Measurements from ENCODE around the gene HNRNPAB.

The HNRNPAB gene

GRCh38 chr5:178174456-178174855, 29.9 kb upstream of the HNRNPAB start:
- H3K27ac ChIP-seq (ENCODE audit: low read length): no peak overlapping the region
- H3K79me2 ChIP-seq (ENCODE audit: low read length): no peaks in the 10 kb centered on the region
- H3K36me3 ChIP-seq (replicated peaks; ENCODE audit: insufficient read depth, low read length): no peaks in the 10 kb centered on the region
- no peaks in the 10 kb centered on the region for H3K4me1 ChIP-seq (ENCODE audit: low read length)
- TF ChIP-seq EZH2phosphoT487 (IDR thresholded peaks at IDR 0.05; ENCODE audit: low read length) (no peak), EZH2 (optimal IDR thresholded peaks at IDR 0.05; ENCODE audit: low read depth, low read length) (no peak)
- TF ChIP-seq, protein P1, sequence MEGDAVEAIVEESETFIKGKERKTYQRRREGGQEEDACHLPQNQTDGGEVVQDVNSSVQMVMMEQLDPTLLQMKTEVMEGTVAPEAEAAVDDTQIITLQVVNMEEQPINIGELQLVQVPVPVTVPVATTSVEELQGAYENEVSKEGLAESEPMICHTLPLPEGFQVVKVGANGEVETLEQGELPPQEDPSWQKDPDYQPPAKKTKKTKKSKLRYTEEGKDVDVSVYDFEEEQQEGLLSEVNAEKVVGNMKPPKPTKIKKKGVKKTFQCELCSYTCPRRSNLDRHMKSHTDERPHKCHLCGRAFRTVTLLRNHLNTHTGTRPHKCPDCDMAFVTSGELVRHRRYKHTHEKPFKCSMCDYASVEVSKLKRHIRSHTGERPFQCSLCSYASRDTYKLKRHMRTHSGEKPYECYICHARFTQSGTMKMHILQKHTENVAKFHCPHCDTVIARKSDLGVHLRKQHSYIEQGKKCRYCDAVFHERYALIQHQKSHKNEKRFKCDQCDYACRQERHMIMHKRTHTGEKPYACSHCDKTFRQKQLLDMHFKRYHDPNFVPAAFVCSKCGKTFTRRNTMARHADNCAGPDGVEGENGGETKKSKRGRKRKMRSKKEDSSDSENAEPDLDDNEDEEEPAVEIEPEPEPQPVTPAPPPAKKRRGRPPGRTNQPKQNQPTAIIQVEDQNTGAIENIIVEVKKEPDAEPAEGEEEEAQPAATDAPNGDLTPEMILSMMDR (IDR thresholded peaks at IDR 0.05; ENCODE audit: low read length): no peak
- DNase-seq: no peak
- no peaks in the 10 kb centered on the region for H3K27me3 ChIP-seq (replicated peaks; ENCODE audit: insufficient read depth, low read length)
- H3K9me3 ChIP-seq (replicated peaks; ENCODE audit: insufficient read depth, low read length): no peaks in the 10 kb centered on the region
- H2AFZ ChIP-seq (ENCODE audit: low read length): no peak overlapping the region
- H3K4me2 ChIP-seq (ENCODE audit: low read depth, low read length): no peak overlapping the region
- no peaks in the 10 kb centered on the region for H3F3A ChIP-seq (ENCODE audit: insufficient read depth, low read length)
- H3K4me3 ChIP-seq (ENCODE audit: low read length): no peak overlapping the region
- no peaks in the 10 kb centered on the region for H4K20me1 ChIP-seq (ENCODE audit: insufficient read depth, low read length)
- no peak overlapping the region for H3K9ac ChIP-seq (ENCODE audit: low read length)
- H3K9me2 ChIP-seq (replicated peaks; ENCODE audit: insufficient read depth, low read length): no peaks in the 10 kb centered on the region

DNA sequence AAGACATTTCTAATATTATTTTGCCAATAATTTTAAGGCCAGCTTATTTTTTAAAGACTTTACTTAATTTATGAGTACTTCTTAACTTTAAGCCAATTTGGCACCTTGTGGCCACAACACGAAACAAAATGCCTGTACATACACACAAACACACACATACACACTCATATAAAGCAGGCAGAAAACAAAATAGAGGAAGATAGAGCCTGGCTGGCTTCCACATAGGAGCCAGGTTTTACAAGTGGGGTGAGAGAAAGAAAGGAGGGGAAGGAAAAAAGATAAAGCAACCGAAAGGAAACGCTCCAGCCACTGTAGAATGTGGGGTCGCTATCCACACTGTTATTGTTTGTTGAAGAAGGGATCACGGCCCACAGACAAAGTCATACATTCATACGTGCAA, 27.5 kb upstream of the HNRNPAB start:
- H3K4me2 ChIP-seq (ENCODE audit: low read depth, low read length): no peak overlapping the region
- no peak overlapping the region for H3K9ac ChIP-seq (ENCODE audit: low read length)
- TF ChIP-seq EZH2phosphoT487 (IDR thresholded peaks at IDR 0.05; ENCODE audit: low read length) (no peak), EZH2 (optimal IDR thresholded peaks at IDR 0.05; ENCODE audit: low read depth, low read length) (no peak)
- TF ChIP-seq, protein P1 (IDR thresholded peaks at IDR 0.05; ENCODE audit: low read length): no peak
- H3K9me3 ChIP-seq (replicated peaks; ENCODE audit: insufficient read depth, low read length): no peaks in the 10 kb centered on the region
- H3K27me3 ChIP-seq (replicated peaks; ENCODE audit: insufficient read depth, low read length): no peaks in the 10 kb centered on the region
- no peaks in the 10 kb centered on the region for H3K4me1 ChIP-seq (ENCODE audit: low read length)
- no peaks in the 10 kb centered on the region for H3K9me2 ChIP-seq (replicated peaks; ENCODE audit: insufficient read depth, low read length)
- H3K36me3 ChIP-seq (replicated peaks; ENCODE audit: insufficient read depth, low read length): no peaks in the 10 kb centered on the region
- no peaks in the 10 kb centered on the region for H3K79me2 ChIP-seq (ENCODE audit: low read length)
- no peak overlapping the region for H3K27ac ChIP-seq (ENCODE audit: low read length)
- no peaks in the 10 kb centered on the region for H3F3A ChIP-seq (ENCODE audit: insufficient read depth, low read length)
- H3K4me3 ChIP-seq (ENCODE audit: low read length): no peak overlapping the region
- no peak overlapping the region for H2AFZ ChIP-seq (ENCODE audit: low read length)
- no peak for DNase-seq
- H4K20me1 ChIP-seq (ENCODE audit: insufficient read depth, low read length): no peaks in the 10 kb centered on the region

- H2AFZ ChIP-seq (ENCODE audit: low read length): no peak overlapping the region
- H3K9ac ChIP-seq (ENCODE audit: low read length): no peak overlapping the region
- H3K36me3 ChIP-seq (replicated peaks; ENCODE audit: insufficient read depth, low read length): no peaks in the 10 kb centered on the region
- no peaks in the 10 kb centered on the region for H3K27me3 ChIP-seq (replicated peaks; ENCODE audit: insufficient read depth, low read length)
- no peak overlapping the region for H3K4me3 ChIP-seq (ENCODE audit: low read length)
- H3K4me1 ChIP-seq (ENCODE audit: low read length): no peaks in the 10 kb centered on the region
- no peak for TF ChIP-seq EZH2 (optimal IDR thresholded peaks at IDR 0.05; ENCODE audit: low read depth, low read length)
- TF ChIP-seq, protein P1 (IDR thresholded peaks at IDR 0.05; ENCODE audit: low read length): no peak
- TF ChIP-seq EZH2phosphoT487 (IDR thresholded peaks at IDR 0.05; ENCODE audit: low read length): no peak
- no peak overlapping the region for H3K27ac ChIP-seq (ENCODE audit: low read length)
- H3K9me3 ChIP-seq (replicated peaks; ENCODE audit: insufficient read depth, low read length): no peaks in the 10 kb centered on the region
- H4K20me1 ChIP-seq (ENCODE audit: insufficient read depth, low read length): no peaks in the 10 kb centered on the region
- H3K4me2 ChIP-seq (ENCODE audit: low read depth, low read length): no peak overlapping the region
- H3F3A ChIP-seq (ENCODE audit: insufficient read depth, low read length): no peaks in the 10 kb centered on the region
- H3K79me2 ChIP-seq (ENCODE audit: low read length): no peaks in the 10 kb centered on the region
- no peak for DNase-seq
- no peaks in the 10 kb centered on the region for H3K9me2 ChIP-seq (replicated peaks; ENCODE audit: insufficient read depth, low read length)
Measured at GRCh38 chr5:178177569-178177968, 26.8 kb upstream of the HNRNPAB start.
